Tibial artery (tissue), 4 donors: ENCODE data around the gene CEP68.

Source experiments
- DNase-seq, 2 donors: peaks; one replicate each; pipeline ENCODE4 v3.0.0-alpha.2; 2019
- H3K27ac ChIP-seq, 2 donors: fragments of 200-600 bp; sonication (generic) in 1 of 2; 1 replicate in 1 of 2; 2 replicates in 1 of 2; pipeline ENCODE4 v1.5.1; 2018 to 2019; ENCODE audit warnings: mild to moderate bottlenecking in 1 of 2
- H3K27me3 ChIP-seq, 2 donors: fragments of 200-600 bp; sonication (generic) in 1 of 2; one replicate each; pipeline versions ENCODE4 v1.5.1 to v1.6.0; 2016 to 2019
- H3K36me3 ChIP-seq, 3 donors: fragments of 200-600 bp; sonication (generic) in 2 of 3; one replicate each; pipeline ENCODE4 v1.5.1; 2016 to 2019; ENCODE audit warnings: mild to moderate bottlenecking in 2 of 3
- H3K4me1 ChIP-seq, 4 donors: fragments of 200-600 bp; sonication (generic) in 2 of 4; 1 replicate in 3 of 4; 2 replicates in 1 of 4; pipeline ENCODE4 v1.5.1; 2016 to 2019
- H3K4me3 ChIP-seq, 2 donors: fragments of 200-600 bp; sonication (generic) in 1 of 2; 1 replicate in 1 of 2; 2 replicates in 1 of 2; pipeline ENCODE4 v1.5.1; 2018 to 2019; ENCODE audit warnings: mild to moderate bottlenecking in 2 of 2
- H3K9me3 ChIP-seq, 3 donors: fragments of 200-600 bp; sonication (generic) in 1 of 3; one replicate each; pipeline ENCODE4 v1.5.1; 2016 to 2019
- CTCF ChIP-seq, 2 experiments: fragments of 200-600 bp in 1 of 2; fragments of 450-650 bp in 1 of 2; IDR thresholded peaks; one replicate each; pipeline ENCODE4 v1.5.1; 2017 to 2019; ENCODE audit warnings: antibody characterized with exemption in 2 of 2, mild to moderate bottlenecking in 1 of 2, moderate library complexity in 1 of 2
- intact Hi-C: fragments of 100-400 bp; cut with DNase I; formaldehyde crosslinking; loops from one replicate; pipeline ENCODE4 v1.15.0; 2023; ENCODE audit warnings: low total_unique reads

The CEP68 gene

GRCh38 chr2:65075176-65075575, 19.0 kb downstream of the CEP68 start:
- intact Hi-C loops: no loop called here
- Histone ChIP-seq H3K36me3 (peaks cover 47 to 78% (median 70%) of the 10 kb centered on the region in 3 donors), H3K27ac (peak overlapping the region; percentile 45 to 53)

GRCh38 chr2:65075605-65076344, 19.6 kb downstream of the CEP68 start:
- DNase-seq: no peak
- H3K27me3 ChIP-seq: no peaks in the 10 kb centered on the region
- no peaks in the 10 kb centered on the region for H3K9me3 ChIP-seq
- intact Hi-C loops: no loop called here
- TF ChIP-seq CTCF (IDR thresholded peaks at IDR 0.05): no peak
- peaks cover 53 to 78% (median 69%) of the 10 kb centered on the region in 3 donors for H3K36me3 ChIP-seq
- no peak overlapping the region for H3K4me3 ChIP-seq
- peaks cover 0 to 36% (median 26%) of the 10 kb centered on the region in 4 donors for H3K4me1 ChIP-seq
- H3K27ac ChIP-seq: peak overlapping the region; percentile 45 to 53

More at GRCh38 chr2:65075176-65075575, 19.0 kb downstream of the CEP68 start:
- Histone ChIP-seq H3K27me3 (no peaks in the 10 kb centered on the region), H3K9me3 (no peaks in the 10 kb centered on the region), H3K4me1 (peaks cover 0 to 40% (median 29%) of the 10 kb centered on the region in 4 donors), H3K4me3 (no peak overlapping the region)
- no peak for DNase-seq
- TF ChIP-seq CTCF (IDR thresholded peaks at IDR 0.05): no peak

GRCh38 chr2:65076345-65076710, 20.1 kb downstream of the CEP68 start:
- Histone ChIP-seq H3K27ac (peak overlapping the region; percentile 45 to 53), H3K27me3 (no peaks in the 10 kb centered on the region), H3K36me3 (peaks cover 50 to 78% (median 67%) of the 10 kb centered on the region in 3 donors), H3K4me1 (peaks cover 0 to 36% (median 25%) of the 10 kb centered on the region in 4 donors), H3K4me3 (no peak overlapping the region), H3K9me3 (no peaks in the 10 kb centered on the region)
- no peak for TF ChIP-seq CTCF (IDR thresholded peaks at IDR 0.05)
- intact Hi-C loops: no loop called here
- DNase-seq: no peak

GRCh38 chr2:65077898-65078297, 21.7 kb downstream of the CEP68 start:
- Histone ChIP-seq H3K36me3 (peaks cover 46 to 80% (median 67%) of the 10 kb centered on the region in 3 donors), H3K9me3 (no peaks in the 10 kb centered on the region), H3K4me1 (peaks cover 0 to 36% (median 23%) of the 10 kb centered on the region in 4 donors), H3K27ac (no peak overlapping the region), H3K27me3 (no peaks in the 10 kb centered on the region), H3K4me3 (no peak overlapping the region)
- no peak for DNase-seq
- intact Hi-C loops: no loop called here
- TF ChIP-seq CTCF (IDR thresholded peaks at IDR 0.05): no peak

GRCh38 chr2:65079017-65079416, 22.8 kb downstream of the CEP68 start:
- H3K36me3 ChIP-seq: peaks cover 48 to 80% (median 68%) of the 10 kb centered on the region in 3 donors
- no peak for TF ChIP-seq CTCF (IDR thresholded peaks at IDR 0.05)
- no peak overlapping the region for H3K27ac ChIP-seq
- intact Hi-C loops: no loop called here
- H3K9me3 ChIP-seq: no peaks in the 10 kb centered on the region
- H3K27me3 ChIP-seq: no peaks in the 10 kb centered on the region
- H3K4me3 ChIP-seq: no peak overlapping the region
- DNase-seq: no peak
- H3K4me1 ChIP-seq: peaks cover 0 to 34% (median 23%) of the 10 kb centered on the region in 4 donors
